GM12878 (cell line): ENCODE results near the gene PCBD2. TPM values are rescaled to one million over a fixed set of nuclear protein-coding genes. Genes with fewer than 3 reads are reported as not detected.

ENCODE experiments used
- ATAC-seq: fragments of 200-7000 bp; cut with Tn5 transposase; 3 replicates; pipeline ENCODE4 v1.9.1; 2020; ENCODE audit warnings: mild to moderate bottlenecking, moderate library complexity
- BruUV-seq: library from RNA; stranded (reverse); fragments of 400-500 nt; replicated peaks from 2 replicates; lab custom pipeline; 2021; lab: Mats Ljungman, UMichigan
- CTCF ChIA-PET: fragments of 300-600 bp; sonication (Branson Sonifier 250); formaldehyde crosslinking; extraction: SDS; loops from one replicate; lab custom pipeline; 2021; ENCODE audit warnings: inconsistent platforms; lab: Yijun Ruan, JAX
- POLR2A ChIA-PET: fragments of 350-600 bp; formaldehyde crosslinking; extraction: SDS; loops from one replicate; lab custom pipeline; 2021; ENCODE audit warnings: inconsistent platforms; lab: Charles Lee
- RAD21 ChIA-PET: fragments of 300-600 bp; sonication (Branson Sonifier 250); formaldehyde crosslinking; loops from one replicate; lab custom pipeline; 2023; ENCODE audit warnings: antibody characterized with exemption; ENCODE audit not compliant: unreplicated experiment; lab: Charles Lee
- SMC1A ChIA-PET: fragments of 300-600 bp; sonication (Branson Sonifier 250); formaldehyde crosslinking; loops from one replicate; lab custom pipeline; 2023; ENCODE audit not compliant: unreplicated experiment, uncharacterized antibody; lab: Charles Lee
- DNase-seq: peaks from one replicate; pipeline ENCODE4 v3.0.0-alpha.2; 2011; ENCODE audit warnings: low read depth, low spot score
- FAIRE-seq: peaks from 3 replicates; lab custom pipeline; 2011; peaks lifted over from hg19 to GRCh38; lab: Jason Lieb, UNC
- H2AFZ ChIP-seq: 2 replicates; pipeline ENCODE4 v1.6.0; 2011; ENCODE audit warnings: low read depth, low read length, control low read depth; ENCODE audit not compliant: control insufficient read depth
- H3K27ac ChIP-seq: 2 replicates; pipeline ENCODE4 v1.5.1; 2011; ENCODE audit warnings: control low read depth; ENCODE audit not compliant: control insufficient read depth, insufficient read depth
- H3K27me3 ChIP-seq, 2 experiments: replicated peaks in 1 of 2; 2 replicates each; pipeline versions ENCODE4 v1.6.0 to v1.6.1; 2011; ENCODE audit warnings: low read length in 1 of 2; ENCODE audit not compliant: control insufficient read depth in 2 of 2, insufficient read depth in 2 of 2
- H3K36me3 ChIP-seq, 2 experiments: 2 replicates each; pipeline ENCODE4 v1.5.1; 2011; ENCODE audit warnings: low read length in 1 of 2; ENCODE audit not compliant: control insufficient read depth in 2 of 2, insufficient read depth in 2 of 2
- H3K4me1 ChIP-seq: 2 replicates; pipeline ENCODE4 v1.6.1; 2011; ENCODE audit warnings: mild to moderate bottlenecking, low read length, moderate library complexity, mixed read lengths; ENCODE audit not compliant: control insufficient read depth, insufficient read depth
- H3K4me2 ChIP-seq: 2 replicates; pipeline ENCODE4 v1.6.0; 2011; ENCODE audit warnings: control low read depth; ENCODE audit not compliant: control insufficient read depth, insufficient read depth
- H3K4me3 ChIP-seq: fragments of 200-600 bp; sonication (generic); 2 replicates; pipeline ENCODE4 v1.5.1; 2016
- H3K79me2 ChIP-seq: 2 replicates; pipeline ENCODE4 v1.6.0; 2011; ENCODE audit warnings: low read length; ENCODE audit not compliant: control insufficient read depth, insufficient read depth
- H3K9ac ChIP-seq: 2 replicates; pipeline ENCODE4 v1.8.0; 2011; ENCODE audit warnings: low read length, control low read depth, mixed read lengths; ENCODE audit not compliant: control insufficient read depth, insufficient read depth
- H3K9me3 ChIP-seq: replicated peaks from 3 replicates; pipeline ENCODE4 v1.5.1; 2011; ENCODE audit warnings: mild to moderate bottlenecking, low read length; ENCODE audit not compliant: control insufficient read depth, insufficient read depth
- H4K20me1 ChIP-seq: 2 replicates; pipeline ENCODE4 v1.6.0; 2011; ENCODE audit not compliant: control insufficient read depth, insufficient read depth
- BHLHE40 ChIP-seq, 2 experiments: fragments of 450-650 bp in 1 of 2; IDR thresholded peaks; 2 replicates each; pipeline ENCODE4 v1.6.1; 2011 to 2017; ENCODE audit warnings: low read depth in 2 of 2, borderline replicate concordance in 1 of 2, improper control_type of control experiment in 1 of 2, low read length in 1 of 2, mild to moderate bottlenecking in 1 of 2
- CBFB ChIP-seq: IDR thresholded peaks from 2 replicates; pipeline ENCODE4 v1.6.1; 2016; ENCODE audit warnings: antibody characterized with exemption, low read depth
- EGR1 ChIP-seq, 2 experiments: IDR thresholded peaks; 1 replicate in 1 of 2; 2 replicates in 1 of 2; pipeline ENCODE4 v1.6.1; 2011 to 2012; ENCODE audit warnings: low read depth in 2 of 2, low read length in 2 of 2, borderline replicate concordance in 1 of 2, mild to moderate bottlenecking in 1 of 2, moderate library complexity in 1 of 2
- JUNB ChIP-seq: IDR thresholded peaks from 2 replicates; pipeline ENCODE4 v1.6.1; 2016; ENCODE audit warnings: antibody characterized with exemption, mild to moderate bottlenecking
- MYB ChIP-seq: fragments of 150-350 bp; IDR thresholded peaks from 2 replicates; pipeline ENCODE4 v1.6.1; 2014; ENCODE audit warnings: mild to moderate bottlenecking, low read depth, low read length, borderline replicate concordance
- NR2F1 ChIP-seq: fragments of 450-650 bp; conservative IDR thresholded peaks from 2 replicates; pipeline ENCODE4 v1.6.1; 2017; ENCODE audit warnings: mild to moderate bottlenecking
- NRF1 ChIP-seq: conservative IDR thresholded peaks from 2 replicates; pipeline ENCODE4 v1.6.1; 2011; ENCODE audit warnings: mild to moderate bottlenecking, low read depth, low read length, improper control_type of control experiment
- RFX5 ChIP-seq: IDR thresholded peaks from 2 replicates; pipeline ENCODE4 v1.6.1; 2011; ENCODE audit warnings: low read depth, low read length, improper control_type of control experiment
- SMARCA5 ChIP-seq: fragments of 450-650 bp; IDR thresholded peaks from 2 replicates; pipeline ENCODE4 v1.6.1; 2017; ENCODE audit warnings: mild to moderate bottlenecking
- SP1 ChIP-seq: IDR thresholded peaks from one replicate; pipeline ENCODE4 v1.6.1; 2011; ENCODE audit warnings: low read depth, low read length
- SRF ChIP-seq, 2 experiments: IDR thresholded peaks; 2 replicates each; pipeline ENCODE4 v1.6.1; 2011; ENCODE audit warnings: low read depth in 2 of 2, low read length in 2 of 2, mild to moderate bottlenecking in 1 of 2, moderate library complexity in 1 of 2
- WRNIP1 ChIP-seq: IDR thresholded peaks from 2 replicates; pipeline ENCODE4 v1.6.1; 2011; ENCODE audit warnings: low read depth, low read length, improper control_type of control experiment, borderline replicate concordance
- YBX1 ChIP-seq: fragments of 450-650 bp; IDR thresholded peaks from 2 replicates; pipeline ENCODE4 v1.6.1; 2016; ENCODE audit warnings: antibody characterized with exemption
- ZZZ3 ChIP-seq: IDR thresholded peaks from 2 replicates; pipeline ENCODE4 v1.6.1; 2011; ENCODE audit warnings: low read depth; ENCODE audit not compliant: control insufficient read depth, insufficient read length
- WGBS: methylation state at CpG from one replicate; pipeline ENCODE4 v1.1.6; 2016; ENCODE audit warnings: low lambda C conversion rate; ENCODE audit not compliant: insufficient replicate concordance, insufficient coverage; ENCODE audit errors: missing lambda C conversion rate; 5-methylcytosine and 5-hydroxymethylcytosine counted together
- in situ Hi-C: fragments of 300-500 bp; cut with MboI; formaldehyde crosslinking; loops from 9 replicates; pipeline ENCODE4 v1.14.3; 2018; ENCODE audit warnings: mixed read lengths
- intact Hi-C: fragments of 100-400 bp; cut with micrococcal nuclease; formaldehyde crosslinking; loops from one replicate; pipeline ENCODE4 v1.14.2; 2022; ENCODE audit not compliant: unreplicated experiment
- polyA plus RNA-seq, 11 experiments: library from polyadenylated mRNA; depleted of rRNA in 4 of 11; unstranded in 6 of 11; stranded (reverse) in 5 of 11; fragments of >200 nt; fragmentation: Nextera tagmentation in 4 of 11; fragmentation: Illumina TruSeq in 1 of 11; extraction: Ambion mirVana in 4 of 11; extraction: Trizol in 1 of 11; gene quantifications; 1 replicate in 1 of 11; 2 replicates in 10 of 11; pipeline versions ENCODE4 v1.2.1 to v1.2.3, GENCODE V29; 2011 to 2016; ENCODE audit warnings: inconsistent platforms in 2 of 11, missing spikeins in 2 of 11, low read depth in 1 of 11
- total RNA-seq, 4 experiments: library from RNA; depleted of rRNA in 3 of 4; stranded (reverse); fragments of >200 nt in 3 of 4; fragmentation: Illumina TruSeq in 1 of 4; extraction: Trizol in 1 of 4; gene quantifications; 2 replicates each; pipeline versions ENCODE4 v1.2.1 to v1.2.3, GENCODE V29; 2013 to 2021
- TF ChIP-seq, protein P1 (sequence below): IDR thresholded peaks from 2 replicates; pipeline ENCODE4 v1.6.1; 2012; ENCODE audit warnings: mild to moderate bottlenecking, low read depth, low read length
- TF ChIP-seq, protein P2 (sequence below): fragments of 450-650 bp; IDR thresholded peaks from 2 replicates; pipeline ENCODE4 v1.6.1; 2017; ENCODE audit warnings: mild to moderate bottlenecking
- TF ChIP-seq, protein P3 (sequence below): fragments of 450-650 bp; IDR thresholded peaks from 2 replicates; pipeline ENCODE4 v1.6.1; 2016; ENCODE audit warnings: mild to moderate bottlenecking
- TF ChIP-seq, protein P4 (sequence below): IDR thresholded peaks from 2 replicates; pipeline ENCODE4 v1.6.1; 2012; ENCODE audit warnings: low read depth, low read length, improper control_type of control experiment

Gene PCBD2
- total and polyA plus RNA-seq, 10 of the 15 experiments (the other 5 are each of a cell fraction or from before 2014, with no cell fraction given): 5.4 to 13.6 (median 6.7) TPM

DNA sequence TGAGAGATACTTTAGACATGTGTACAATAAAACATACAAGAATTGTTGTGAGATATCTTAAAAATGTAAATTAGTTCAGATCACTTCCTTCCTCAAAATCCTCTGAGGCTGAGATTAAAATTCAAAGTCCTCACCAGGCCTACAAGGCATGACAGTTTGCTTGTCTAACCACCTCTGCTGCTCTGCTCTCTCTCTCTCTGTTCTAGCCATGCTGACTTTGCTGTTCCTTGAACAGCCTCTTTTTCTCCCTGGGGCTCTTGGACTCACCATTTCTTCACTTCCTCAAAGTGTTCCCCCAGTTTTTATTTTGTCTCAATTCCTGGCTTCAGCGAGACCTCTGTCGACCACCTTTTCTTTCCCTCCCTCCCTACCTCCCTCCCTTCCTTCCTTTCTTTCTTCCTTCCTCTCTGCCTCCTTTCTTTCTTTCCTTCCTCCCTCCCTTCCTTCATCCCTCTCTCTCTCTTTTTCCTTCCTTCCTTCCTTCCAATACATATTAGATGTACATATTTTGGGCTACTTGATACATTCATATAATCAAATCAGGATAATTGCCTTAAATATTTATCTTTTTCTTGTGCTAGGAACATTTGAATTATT is 89.7 kb downstream of the PCBD2 start:
- Histone ChIP-seq H3K27ac (no peak overlapping the region), H3K27me3 (no peaks in the 10 kb centered on the region), H3K4me3 (no peak overlapping the region), H2AFZ (no peak overlapping the region), H4K20me1 (no peaks in the 10 kb centered on the region), H3K4me2 (no peak overlapping the region), H3K9me3 (no peaks in the 10 kb centered on the region; the same call in 2 of the 3 replicates), H3K4me1 (no peaks in the 10 kb centered on the region), H3K79me2 (no peaks in the 10 kb centered on the region), H3K36me3 (no peaks in the 10 kb centered on the region), H3K9ac (no peak overlapping the region)
- ChIA-PET SMC1A (no interaction called here), POLR2A (no interaction called here), RAD21 (no interaction called here), CTCF (no interaction called here)
- in situ Hi-C loops (no loop called here), intact Hi-C loops (no loop called here)
- ATAC-seq (no peak), DNase-seq (no peak), FAIRE-seq (no peak)
- WGBS: 10% methylated on average over 2 of the region's 2 CpGs
- no TSS peak for BruUV-seq
- no peak for TF ChIP-seq RFX5
- TF ChIP-seq CBFB: no peak
- no peak for TF ChIP-seq JUNB
- TF ChIP-seq NR2F1: no peak
- no peak for TF ChIP-seq NRF1
- no peak for TF ChIP-seq ZZZ3
- no peak for TF ChIP-seq BHLHE40 (IDR thresholded peaks at IDR 0.05; ENCODE audit: borderline replicate concordance in 1 of 2, low read depth in 2 of 2, low read length in 1 of 2)
- TF ChIP-seq, protein P1, sequence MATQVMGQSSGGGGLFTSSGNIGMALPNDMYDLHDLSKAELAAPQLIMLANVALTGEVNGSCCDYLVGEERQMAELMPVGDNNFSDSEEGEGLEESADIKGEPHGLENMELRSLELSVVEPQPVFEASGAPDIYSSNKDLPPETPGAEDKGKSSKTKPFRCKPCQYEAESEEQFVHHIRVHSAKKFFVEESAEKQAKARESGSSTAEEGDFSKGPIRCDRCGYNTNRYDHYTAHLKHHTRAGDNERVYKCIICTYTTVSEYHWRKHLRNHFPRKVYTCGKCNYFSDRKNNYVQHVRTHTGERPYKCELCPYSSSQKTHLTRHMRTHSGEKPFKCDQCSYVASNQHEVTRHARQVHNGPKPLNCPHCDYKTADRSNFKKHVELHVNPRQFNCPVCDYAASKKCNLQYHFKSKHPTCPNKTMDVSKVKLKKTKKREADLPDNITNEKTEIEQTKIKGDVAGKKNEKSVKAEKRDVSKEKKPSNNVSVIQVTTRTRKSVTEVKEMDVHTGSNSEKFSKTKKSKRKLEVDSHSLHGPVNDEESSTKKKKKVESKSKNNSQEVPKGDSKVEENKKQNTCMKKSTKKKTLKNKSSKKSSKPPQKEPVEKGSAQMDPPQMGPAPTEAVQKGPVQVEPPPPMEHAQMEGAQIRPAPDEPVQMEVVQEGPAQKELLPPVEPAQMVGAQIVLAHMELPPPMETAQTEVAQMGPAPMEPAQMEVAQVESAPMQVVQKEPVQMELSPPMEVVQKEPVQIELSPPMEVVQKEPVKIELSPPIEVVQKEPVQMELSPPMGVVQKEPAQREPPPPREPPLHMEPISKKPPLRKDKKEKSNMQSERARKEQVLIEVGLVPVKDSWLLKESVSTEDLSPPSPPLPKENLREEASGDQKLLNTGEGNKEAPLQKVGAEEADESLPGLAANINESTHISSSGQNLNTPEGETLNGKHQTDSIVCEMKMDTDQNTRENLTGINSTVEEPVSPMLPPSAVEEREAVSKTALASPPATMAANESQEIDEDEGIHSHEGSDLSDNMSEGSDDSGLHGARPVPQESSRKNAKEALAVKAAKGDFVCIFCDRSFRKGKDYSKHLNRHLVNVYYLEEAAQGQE: no peak
- TF ChIP-seq, protein P2, sequence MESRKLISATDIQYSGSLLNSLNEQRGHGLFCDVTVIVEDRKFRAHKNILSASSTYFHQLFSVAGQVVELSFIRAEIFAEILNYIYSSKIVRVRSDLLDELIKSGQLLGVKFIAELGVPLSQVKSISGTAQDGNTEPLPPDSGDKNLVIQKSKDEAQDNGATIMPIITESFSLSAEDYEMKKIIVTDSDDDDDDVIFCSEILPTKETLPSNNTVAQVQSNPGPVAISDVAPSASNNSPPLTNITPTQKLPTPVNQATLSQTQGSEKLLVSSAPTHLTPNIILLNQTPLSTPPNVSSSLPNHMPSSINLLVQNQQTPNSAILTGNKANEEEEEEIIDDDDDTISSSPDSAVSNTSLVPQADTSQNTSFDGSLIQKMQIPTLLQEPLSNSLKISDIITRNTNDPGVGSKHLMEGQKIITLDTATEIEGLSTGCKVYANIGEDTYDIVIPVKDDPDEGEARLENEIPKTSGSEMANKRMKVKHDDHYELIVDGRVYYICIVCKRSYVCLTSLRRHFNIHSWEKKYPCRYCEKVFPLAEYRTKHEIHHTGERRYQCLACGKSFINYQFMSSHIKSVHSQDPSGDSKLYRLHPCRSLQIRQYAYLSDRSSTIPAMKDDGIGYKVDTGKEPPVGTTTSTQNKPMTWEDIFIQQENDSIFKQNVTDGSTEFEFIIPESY: no peak
- no peak for TF ChIP-seq EGR1 (IDR thresholded peaks at IDR 0.05; ENCODE audit: borderline replicate concordance in 1 of 2, low read depth in 2 of 2, low read length in 2 of 2)
- TF ChIP-seq WRNIP1: no peak
- TF ChIP-seq SRF (IDR thresholded peaks at IDR 0.05; ENCODE audit: low read depth in 2 of 2, low read length in 2 of 2): no peak
- no peak for TF ChIP-seq SMARCA5
- TF ChIP-seq, protein P3, sequence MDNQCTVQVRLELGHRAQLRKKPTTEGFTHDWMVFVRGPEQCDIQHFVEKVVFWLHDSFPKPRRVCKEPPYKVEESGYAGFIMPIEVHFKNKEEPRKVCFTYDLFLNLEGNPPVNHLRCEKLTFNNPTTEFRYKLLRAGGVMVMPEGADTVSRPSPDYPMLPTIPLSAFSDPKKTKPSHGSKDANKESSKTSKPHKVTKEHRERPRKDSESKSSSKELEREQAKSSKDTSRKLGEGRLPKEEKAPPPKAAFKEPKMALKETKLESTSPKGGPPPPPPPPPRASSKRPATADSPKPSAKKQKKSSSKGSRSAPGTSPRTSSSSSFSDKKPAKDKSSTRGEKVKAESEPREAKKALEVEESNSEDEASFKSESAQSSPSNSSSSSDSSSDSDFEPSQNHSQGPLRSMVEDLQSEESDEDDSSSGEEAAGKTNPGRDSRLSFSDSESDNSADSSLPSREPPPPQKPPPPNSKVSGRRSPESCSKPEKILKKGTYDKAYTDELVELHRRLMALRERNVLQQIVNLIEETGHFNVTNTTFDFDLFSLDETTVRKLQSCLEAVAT: no peak
- no peak for TF ChIP-seq MYB
- no peak for TF ChIP-seq SP1
- TF ChIP-seq YBX1: no peak
- TF ChIP-seq, protein P4, sequence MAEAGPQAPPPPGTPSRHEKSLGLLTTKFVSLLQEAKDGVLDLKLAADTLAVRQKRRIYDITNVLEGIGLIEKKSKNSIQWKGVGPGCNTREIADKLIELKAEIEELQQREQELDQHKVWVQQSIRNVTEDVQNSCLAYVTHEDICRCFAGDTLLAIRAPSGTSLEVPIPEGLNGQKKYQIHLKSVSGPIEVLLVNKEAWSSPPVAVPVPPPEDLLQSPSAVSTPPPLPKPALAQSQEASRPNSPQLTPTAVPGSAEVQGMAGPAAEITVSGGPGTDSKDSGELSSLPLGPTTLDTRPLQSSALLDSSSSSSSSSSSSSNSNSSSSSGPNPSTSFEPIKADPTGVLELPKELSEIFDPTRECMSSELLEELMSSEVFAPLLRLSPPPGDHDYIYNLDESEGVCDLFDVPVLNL: no peak
